ENCODE results near the gene TTC19.
A peak's percentile ranks its signal among the peaks of the same experiment; 100 is the strongest.

TTC19 gene, protein sequence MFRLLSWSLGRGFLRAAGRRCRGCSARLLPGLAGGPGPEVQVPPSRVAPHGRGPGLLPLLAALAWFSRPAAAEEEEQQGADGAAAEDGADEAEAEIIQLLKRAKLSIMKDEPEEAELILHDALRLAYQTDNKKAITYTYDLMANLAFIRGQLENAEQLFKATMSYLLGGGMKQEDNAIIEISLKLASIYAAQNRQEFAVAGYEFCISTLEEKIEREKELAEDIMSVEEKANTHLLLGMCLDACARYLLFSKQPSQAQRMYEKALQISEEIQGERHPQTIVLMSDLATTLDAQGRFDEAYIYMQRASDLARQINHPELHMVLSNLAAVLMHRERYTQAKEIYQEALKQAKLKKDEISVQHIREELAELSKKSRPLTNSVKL

DNA sequence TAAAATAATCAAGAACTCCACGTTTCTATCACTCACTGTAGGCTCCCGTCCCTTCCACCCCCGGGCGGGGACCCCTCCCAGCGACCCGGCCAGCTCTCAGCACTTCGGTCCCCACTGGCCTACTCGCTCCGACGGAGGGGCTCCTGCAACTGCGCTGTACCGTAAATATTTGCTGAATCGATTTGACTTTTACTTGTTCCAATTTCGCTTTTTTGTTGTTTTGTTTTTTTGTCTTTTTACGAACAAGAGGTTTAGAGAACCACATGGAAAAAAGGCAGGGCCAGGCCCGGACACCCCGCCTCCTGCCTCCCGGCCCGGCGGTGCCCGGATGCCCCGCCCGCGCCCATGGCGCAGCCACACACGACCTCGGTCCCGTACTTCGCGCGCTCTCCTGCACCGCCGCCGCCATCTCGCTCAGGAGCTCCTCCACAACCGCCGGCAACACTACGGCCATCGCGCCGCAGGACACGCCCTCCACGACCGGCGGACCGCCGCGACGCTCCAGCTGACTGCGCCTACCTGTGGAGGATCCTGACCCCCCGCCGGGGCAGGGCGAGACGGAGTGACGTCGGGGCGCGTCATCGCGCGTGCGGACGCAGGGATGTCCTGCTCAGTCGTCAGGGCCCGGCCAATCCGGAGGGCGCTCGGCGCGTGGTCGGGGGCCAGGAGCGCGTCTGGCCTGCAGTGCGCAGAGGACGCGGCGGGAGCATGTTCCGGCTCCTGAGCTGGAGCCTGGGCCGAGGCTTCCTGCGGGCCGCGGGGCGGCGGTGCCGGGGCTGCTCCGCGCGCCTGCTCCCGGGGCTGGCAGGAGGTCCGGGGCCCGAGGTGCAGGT, at the start of gene TTC19, which contains the start of gene ZSWIM7:
Gene TTC19 (plus strand): TSS at position 684 of the 833 bp plus-strand sequence. CDS start 25 bp downstream, at position 709.
Gene ZSWIM7 (minus strand): TSS at position 564 of the 833 bp plus-strand sequence. CDS start 110 bp downstream, at position 454.
- DNase-seq (ENCODE audit: low spot score) = peak; percentile 99

- no peak for DNase-seq (ENCODE audit: low spot score)
These were observed 48.1 kb upstream of the TTC19 start for GRCh38 chr17:15951368-15952047.

- DNase-seq (ENCODE audit: low spot score) = no peak
These were observed 47.5 kb upstream of the TTC19 start for GRCh38 chr17:15952048-15952532.

DNA sequence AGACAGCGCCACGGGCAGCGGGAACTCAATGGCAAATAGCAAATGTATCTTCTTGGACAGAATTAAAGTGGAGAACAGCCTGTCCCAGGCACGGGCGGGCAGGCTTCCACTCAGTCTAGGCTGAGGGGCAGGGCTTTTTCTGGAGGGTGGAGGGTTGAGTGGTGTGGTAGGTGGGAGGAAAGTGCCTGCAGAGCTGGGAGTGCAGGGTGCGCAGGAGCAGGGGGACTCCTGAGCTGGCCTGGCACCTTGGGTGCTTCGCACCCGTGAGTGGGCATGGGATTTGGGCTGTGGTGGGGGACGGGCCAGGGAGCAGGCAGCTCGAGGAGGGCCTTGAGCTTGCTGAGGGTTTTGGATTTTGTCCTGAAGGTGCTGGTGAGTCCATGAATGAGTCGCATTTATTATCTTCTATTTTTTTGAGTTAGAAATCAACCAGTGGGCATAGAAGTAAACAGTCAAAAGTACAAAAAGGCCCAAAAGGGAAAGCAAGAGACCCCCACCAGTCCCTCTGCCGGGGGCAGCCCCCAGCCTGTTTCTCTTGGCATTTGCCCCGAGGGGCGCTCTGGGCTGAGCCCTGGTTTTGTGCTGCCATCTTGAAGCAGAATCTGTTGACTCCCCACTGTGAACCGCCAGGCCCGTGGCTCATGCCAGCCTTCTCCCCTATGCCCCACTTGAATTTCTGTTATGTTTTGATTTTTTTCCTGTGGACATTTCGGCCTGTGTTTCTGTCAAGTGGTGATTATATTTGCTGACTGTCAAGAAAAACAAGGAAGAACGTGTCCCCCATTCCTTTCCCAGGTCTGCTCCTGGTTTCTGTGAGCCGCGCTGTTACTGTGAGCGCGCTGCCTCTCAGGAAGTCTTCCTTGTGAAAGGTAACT, 46.5 kb upstream of the TTC19 start:
- DNase-seq (ENCODE audit: low spot score) = no peak

DNA sequence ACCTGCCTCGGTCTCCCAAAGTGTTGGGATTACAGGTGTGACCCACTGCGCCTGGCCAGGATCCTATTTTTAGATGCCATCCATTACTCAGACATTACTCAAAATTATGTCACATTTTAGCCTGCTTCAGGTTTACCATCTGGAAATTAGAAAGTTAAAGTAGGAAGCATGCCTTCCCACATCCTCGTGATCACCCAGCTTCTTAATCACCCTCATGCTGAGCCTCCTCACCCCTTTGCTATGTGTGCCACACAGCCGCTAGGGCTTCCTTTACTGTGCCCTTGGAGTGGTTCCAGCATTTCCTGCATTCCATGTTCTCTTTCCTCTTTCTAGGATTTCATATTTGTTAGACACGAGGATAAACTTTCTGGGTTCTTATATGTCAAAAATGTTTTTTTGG, 45.4 kb upstream of the TTC19 start:
- DNase-seq (ENCODE audit: low spot score) = no peak

DNA sequence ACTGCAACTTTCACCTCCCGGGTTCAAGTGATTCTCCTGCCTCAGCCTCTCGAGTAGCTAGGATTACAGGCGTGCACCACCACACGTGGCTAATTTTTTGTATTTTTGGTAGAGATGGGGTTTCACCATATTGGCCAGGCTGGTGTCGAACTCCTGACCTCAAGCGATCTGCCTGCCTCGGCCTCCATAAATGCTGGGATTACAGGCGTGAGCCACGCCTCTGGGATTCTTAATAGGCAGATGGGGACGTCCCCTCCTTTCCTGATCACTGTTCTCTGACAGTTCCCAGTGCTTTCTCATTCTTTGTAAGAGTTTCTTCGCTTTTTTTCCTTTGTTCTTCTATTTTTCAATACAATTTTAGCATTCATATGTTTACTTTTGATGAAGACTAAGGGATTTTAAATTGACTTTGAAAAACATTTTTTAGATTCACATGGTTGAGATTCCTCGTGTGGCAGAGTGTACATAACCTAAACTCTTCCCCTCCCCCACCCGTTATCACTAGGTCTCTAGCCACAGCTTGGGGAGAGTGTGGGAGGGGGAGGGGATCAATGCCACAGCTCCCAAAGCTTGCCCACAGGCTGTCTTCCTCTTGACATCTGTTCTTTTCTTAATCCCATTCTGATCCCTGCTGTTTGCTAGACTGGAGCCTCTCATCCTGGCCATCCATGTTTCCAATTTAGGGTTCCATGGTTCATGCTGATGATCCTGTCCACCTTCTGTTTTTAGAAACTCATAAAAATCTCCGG, 43.7 kb upstream of the TTC19 start:
- DNase-seq (ENCODE audit: low spot score) = no peak

GRCh38 chr17:15957206-15957605, 42.4 kb upstream of the TTC19 start:
- no peak for DNase-seq (ENCODE audit: low spot score)

DNA sequence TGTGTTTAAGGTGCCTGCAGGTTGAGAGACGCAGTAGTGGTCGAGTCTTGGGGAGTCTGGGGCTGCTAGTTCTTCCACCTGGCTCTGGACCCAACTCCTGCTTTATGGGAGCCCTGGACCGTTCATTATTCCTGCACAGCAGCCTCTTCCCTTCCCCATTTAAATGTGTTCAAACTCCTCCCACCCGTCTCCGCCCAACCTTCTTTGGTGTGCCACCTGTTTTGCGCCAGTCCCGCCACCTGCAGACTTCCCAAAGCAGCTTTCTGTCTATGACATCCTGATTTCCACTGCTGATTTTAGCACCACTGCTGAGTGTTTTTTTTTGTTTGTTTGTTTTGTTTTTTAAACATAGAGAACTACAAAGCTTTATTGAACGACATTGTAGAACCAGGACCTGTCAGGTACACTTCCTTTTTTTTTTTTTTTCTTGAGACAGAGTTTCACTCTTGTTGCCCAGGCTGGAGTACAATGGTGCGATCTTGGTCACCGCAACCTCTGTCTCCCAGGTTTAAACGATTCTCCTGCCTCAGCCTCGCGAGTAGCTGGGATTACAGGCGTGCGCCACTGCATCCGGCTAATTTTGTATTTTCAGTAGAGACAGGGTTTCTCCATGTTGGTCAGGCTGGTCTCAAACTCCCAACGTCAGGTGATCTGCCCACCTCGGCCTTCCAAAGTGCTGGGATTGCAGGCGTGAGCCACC, 41.9 kb upstream of the TTC19 start:
- DNase-seq (ENCODE audit: low spot score) = no peak

- no peak for DNase-seq (ENCODE audit: low spot score)
These were observed 41.2 kb upstream of the TTC19 start for GRCh38 chr17:15958484-15958854.

DNA sequence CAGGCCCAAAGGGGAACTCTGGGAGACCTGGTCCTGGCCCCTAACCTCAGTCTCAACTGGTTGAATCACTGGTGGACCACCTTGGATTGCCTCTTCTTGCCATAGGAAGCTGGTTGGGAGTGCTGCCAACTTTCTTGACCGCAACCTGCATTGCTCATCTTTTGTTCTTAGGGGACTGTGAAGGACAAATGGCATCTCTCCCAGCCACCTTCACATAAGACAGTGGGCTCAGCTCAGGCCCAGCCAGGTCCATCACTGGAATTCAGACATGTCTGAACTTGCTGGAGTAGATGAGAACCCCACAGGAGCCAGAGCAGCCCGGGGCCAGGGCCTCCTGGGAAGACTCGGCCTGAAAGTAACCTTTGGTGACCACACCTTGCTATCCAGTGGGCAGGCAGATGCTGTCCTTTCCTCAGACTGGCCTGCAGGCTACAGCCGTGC, 35.9 kb upstream of the TTC19 start:
- DNase-seq (ENCODE audit: low spot score) = no peak

DNA sequence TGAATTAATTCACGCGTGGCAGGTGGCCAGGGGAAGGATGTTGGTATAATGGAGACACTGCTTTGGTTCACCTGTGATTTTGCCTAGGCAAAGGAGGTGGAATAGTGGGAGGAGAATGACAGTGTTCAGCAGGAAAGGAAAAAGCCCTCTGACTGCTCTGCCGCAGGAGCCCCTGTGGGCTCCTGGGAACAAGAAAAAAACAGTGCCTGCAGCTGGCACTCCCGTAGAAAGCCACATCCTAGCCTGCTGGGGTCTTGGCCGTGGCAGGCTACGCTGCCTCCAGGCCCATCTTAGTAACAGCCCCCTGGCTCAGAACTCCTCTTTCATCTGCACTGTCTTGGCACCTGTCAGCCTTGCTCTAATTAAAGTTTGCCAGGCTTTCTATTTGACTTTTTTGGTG, 34.1 kb upstream of the TTC19 start:
- DNase-seq (ENCODE audit: low spot score) = peak; percentile 42

GRCh38 chr17:15966183-15966878, 33.3 kb upstream of the TTC19 start:
- peak; percentile 78 for DNase-seq (ENCODE audit: low spot score)

GRCh38 chr17:15966879-15967248, 32.8 kb upstream of the TTC19 start:
- no peak for DNase-seq (ENCODE audit: low spot score)

DNA sequence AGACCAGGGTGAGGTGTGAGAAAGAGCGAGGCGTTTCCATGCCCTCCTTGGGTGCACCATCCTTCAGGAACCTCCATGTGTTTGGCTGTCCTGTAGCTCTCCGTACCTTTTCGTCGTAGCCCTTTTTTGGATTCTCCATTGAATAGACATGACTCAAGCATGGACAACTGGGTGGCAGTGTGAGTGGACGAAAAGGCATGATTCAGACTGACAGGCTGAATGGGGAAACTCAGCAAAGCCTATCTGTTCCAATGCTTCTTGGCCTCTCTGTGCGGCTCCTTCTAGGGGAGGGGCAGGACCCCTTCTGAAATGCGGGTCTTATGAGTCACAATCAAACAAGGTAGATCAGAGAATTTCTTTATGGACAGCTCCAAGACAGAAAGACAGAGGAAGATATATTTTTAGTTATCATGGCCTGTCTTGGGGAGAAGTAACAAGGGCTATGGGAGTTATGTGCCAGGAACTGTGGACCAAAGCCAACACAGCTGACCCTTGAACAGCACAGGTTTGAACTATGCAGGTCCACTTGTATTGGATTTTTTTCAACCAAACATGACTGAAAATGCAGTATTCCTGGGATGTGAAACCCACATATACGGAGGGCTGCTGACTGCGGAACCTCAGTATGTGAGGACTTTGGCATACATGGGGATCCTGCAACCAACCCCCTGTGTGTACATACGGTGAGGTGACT, 31.8 kb upstream of the TTC19 start:
- no peak for DNase-seq (ENCODE audit: low spot score)

GRCh38 chr17:15969463-15969862, 30.2 kb upstream of the TTC19 start:
- no peak for DNase-seq (ENCODE audit: low spot score)

- DNase-seq (ENCODE audit: low spot score) = no peak
These were observed 29.1 kb upstream of the TTC19 start for GRCh38 chr17:15970500-15970899.

- DNase-seq (ENCODE audit: low spot score) = no peak
These were observed 28.4 kb upstream of the TTC19 start for GRCh38 chr17:15971098-15971678.

DNA sequence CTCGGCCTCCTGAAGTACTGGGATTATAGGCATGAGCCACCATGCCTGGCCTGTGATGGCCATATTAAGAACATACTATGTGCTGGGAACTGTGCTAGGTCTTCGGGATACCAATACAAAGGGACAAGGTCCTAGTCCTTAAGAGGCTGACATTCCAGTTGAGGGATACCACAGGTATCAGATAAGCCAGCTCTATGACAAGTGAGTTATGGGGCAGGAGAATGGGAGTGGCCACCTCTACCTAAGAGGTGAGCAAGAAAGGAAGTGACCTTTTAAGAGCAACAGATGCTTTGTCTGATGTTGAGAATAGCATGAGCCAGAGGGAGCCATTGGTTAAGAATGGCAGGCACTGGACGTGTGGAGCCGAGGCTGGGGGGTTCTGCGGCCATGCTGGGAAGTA, 27.7 kb upstream of the TTC19 start:
- no peak for DNase-seq (ENCODE audit: low spot score)
